Posterior cingulate gyrus (tissue), 11 donors: ENCODE measurements around the gene AAK1.
"Not testable (repeated sequence)": the region's sequence is repeated elsewhere in the genome, so short reads cannot be mapped to it uniquely, and the experiment has no call there.

Experiments used
- DNase-seq, 10 donors: peaks; one replicate each; pipeline versions ENCODE4 v3.0.0 to v3.0.0-alpha.2; 2020 to 2021; ENCODE audit warnings: mixed read lengths in 3 of 10
- intact Hi-C: fragments of 100-400 bp; cut with DNase I; formaldehyde crosslinking; loops from one replicate; pipeline ENCODE4 v1.15.1; 2023

The AAK1 gene

DNA sequence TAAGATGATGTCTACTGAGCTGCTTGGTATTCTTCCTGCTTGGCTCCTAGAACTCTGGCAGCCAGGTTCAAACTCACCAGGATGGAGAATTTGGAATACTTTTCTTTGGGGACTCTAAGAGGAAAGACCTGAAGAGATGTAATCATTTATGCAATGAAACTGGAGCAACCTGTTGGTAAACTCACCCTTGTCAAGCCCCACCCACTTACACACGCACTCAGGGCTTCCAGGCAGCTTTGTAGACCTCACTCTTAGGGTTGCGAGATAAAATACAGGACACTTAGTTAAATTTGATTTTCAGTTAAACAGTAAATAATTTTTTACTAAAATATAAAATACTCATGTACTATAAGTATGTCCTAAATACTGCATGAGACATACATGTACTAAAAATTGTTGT, 19.0 kb upstream of the AAK1 start:
- intact Hi-C loops, DNase-seq: not testable (repeated sequence)

DNA sequence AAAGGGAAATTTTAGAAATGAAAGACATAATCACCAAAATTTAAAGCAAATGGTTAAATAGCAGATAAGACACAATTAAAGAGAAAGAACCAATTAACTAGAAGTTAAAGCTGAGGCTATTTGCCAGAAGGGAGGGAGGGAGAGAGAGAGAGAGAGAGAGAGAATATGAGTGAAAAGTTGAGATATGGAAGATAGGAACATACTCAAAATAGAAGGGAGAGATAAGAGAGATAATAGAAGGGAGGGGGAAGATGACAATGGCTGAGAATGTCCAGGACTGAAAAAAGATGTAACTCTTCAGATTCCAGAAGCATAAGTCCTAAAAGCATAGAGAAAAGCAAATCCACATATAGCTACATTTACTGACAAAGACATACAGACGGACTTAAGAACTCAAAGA, 17.1 kb upstream of the AAK1 start:
- DNase-seq: no peak
- intact Hi-C loops: no loop called here

DNA sequence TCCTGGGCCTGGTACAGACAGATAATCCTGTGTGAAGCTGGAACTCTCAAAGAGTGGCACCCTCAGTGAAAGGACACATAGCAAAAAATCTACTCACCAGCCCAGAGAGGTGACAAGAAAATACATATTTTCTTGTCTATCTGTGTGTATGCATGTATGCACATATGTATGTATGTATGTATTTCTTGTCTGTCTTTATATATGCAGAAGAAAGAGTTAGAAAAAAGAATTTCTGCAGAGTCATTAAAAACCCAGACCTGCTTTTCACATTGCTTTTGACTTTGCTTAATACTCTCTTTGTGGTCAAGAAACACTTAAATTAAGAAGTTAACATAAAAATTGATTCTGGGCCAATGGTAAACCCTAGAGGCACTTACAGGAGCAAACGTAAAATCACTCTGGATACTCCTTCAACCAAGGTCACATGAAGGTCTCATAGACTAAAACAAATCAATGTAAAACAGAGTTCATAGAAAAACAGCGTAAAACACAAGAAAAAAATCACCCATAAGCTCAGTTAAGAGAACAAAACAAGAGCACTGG, 16.5 kb upstream of the AAK1 start:
- DNase-seq: no peak
- intact Hi-C loops: no loop called here

DNA sequence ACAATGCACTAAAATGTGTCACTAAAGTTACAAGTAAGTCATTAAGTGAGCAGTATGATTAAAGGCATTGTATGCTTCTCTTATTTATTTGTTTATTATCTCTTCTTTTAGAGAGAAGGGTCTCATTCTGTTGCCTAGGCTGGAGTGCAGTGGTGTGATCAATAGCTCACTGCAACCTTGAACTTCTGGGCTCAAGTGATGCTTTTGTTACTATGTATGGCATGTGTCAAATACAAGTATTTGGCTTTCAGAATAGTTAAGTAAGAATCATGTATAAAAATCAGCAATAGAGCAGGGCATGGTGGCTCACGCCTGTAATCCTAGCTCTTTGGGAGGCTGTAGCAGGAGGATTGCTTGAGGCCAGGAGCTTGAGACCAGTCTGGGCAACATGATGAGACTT, 15.8 kb upstream of the AAK1 start:
- intact Hi-C loops: no loop called here
- no peak for DNase-seq

DNA sequence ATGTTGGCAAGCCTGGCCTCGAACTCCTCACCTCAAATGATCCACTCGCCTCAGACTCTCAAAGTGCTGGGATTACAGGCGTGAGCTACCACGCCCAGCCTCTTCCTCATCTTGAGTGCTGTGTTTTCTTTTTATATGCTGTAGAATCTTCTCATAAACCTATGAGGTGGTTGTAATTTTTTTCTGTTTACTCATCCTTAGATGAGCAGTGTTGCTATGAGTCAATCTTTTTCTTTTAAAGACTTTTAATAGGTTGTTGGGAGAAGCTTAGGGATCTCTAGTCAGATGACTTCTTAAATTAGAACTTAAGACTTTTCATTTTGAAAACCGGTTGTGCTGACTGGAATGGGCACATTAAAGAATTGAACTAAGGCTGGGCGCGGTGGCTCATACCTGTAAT, 8.7 kb upstream of the AAK1 start:
- DNase-seq: no peak
- intact Hi-C loops: no loop called here

DNA sequence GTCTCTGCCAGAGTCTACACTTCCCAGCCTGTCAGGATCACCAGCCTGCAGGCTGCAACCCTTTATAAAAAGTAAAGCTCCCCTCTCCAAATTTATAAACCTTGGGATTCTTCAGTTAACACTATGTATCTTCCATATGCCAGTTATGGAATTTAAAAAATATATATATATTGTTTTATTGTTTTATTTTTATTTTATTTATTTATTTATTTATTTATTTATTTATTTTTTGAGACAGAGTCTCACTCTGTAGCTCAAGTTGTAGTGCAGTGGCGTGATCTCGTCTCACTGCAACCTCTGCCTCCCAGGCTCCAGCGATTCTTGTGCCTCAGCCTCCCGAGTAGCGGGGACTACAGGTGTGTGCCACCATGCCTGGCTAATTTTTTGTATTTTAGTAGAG, 3.7 kb upstream of the AAK1 start:
- intact Hi-C loops: loop anchor here (10.0 kb wide), 3 partner anchors 68 to 262 kb away; partner anchors contain the start of genes GFPT1 and GMCL1
- not testable (repeated sequence) for DNase-seq

DNA sequence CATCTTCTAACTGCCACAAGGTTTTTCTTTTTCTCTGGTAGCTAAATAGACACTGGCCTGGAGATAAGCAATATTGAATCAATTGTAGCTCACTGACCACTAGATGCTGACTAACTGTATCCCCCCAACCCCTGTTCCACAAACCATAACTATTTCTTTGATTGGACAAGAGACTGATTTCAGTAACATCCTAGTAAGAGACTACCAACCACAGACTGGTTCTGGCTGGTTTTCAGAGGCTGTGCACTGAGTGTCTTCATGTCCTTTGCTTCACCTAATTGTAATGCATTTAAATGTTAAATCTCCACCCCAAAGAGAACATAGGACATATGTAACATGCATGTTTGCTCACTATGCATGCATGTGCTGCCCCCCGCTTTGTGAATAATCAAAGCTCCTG, 3.2 kb upstream of the AAK1 start:
- intact Hi-C loops: loop anchor here (10.0 kb wide), 3 partner anchors 68 to 262 kb away; partner anchors contain the start of genes GFPT1 and GMCL1
- DNase-seq: no peak

DNA sequence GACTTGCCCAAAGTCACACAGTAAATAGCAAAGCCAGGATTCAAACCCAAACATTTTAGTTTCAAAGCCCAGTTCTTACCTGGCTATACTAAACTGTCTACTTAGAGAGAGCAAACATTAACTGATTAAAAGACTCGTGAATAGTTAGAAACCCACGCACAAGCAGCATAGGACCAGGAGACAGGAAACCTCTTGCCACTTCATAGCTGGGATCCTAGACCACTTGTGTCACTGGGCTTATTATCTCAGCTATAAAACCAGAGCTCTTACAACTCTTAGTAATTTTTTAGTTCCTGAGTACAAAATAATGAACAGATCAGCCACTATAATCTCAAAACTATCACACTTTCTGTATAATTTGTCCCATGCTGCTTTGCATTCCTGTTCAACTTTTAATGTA, 2.4 kb upstream of the AAK1 start:
- DNase-seq: no peak
- intact Hi-C loops: loop anchor here (2.0 to 10.0 kb wide), 4 partner anchors 69 to 261 kb away; partner anchors contain the start of genes GFPT1, GMCL1 and NFU1

DNA sequence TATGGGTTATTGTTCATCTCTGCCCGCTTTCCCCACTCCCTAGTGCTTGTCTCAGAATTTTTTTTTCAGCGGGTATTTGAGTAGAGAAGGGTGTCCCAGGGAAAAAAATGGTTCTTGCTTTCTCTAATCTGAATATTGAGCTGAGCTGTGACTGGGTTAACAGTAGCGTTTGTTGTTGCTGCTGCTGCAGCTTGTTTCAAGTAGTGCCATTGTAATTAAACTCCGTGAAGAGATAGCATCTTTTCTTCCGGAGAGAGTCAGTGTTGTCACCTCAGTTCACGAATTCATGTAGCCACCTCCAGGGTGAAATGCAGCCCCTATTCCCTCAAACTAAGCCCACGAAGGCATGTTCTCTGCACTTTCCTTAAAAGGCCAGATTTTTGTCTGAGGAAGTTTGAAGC, 1.5 kb upstream of the AAK1 start:
- no peak for DNase-seq
- intact Hi-C loops: loop anchor here (2.0 to 10.0 kb wide), 4 partner anchors 70 to 260 kb away; partner anchors contain the start of genes GFPT1, GMCL1 and NFU1

DNA sequence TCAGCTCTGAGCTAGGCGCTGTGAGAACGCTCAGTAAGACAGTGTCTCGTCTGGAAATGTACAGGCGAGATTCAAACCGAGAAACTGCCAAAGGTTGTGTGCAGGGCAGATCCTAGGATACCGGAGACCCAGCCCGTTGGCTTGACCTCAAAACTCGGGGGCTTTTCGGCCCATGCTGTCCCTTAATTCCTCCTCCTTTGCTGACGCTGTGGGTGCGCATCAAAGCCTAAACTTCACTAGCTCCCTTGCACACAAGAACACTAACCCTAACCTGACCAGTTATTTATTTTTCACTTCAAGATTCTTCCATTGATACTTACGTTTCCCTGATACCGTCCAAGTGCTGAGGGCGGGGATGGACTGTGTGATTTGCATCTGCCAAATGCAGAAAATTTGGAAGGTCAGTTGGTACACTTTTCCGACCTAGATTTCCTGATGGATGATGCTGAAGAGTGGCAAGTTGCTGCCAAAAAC, 1.0 kb upstream of the AAK1 start:
- DNase-seq: peak in 1 of 10 donors; percentile 12
- intact Hi-C loops: loop anchor here (2.0 to 10.0 kb wide), 4 partner anchors 70 to 260 kb away; partner anchors contain the start of genes GFPT1, GMCL1 and NFU1

DNA sequence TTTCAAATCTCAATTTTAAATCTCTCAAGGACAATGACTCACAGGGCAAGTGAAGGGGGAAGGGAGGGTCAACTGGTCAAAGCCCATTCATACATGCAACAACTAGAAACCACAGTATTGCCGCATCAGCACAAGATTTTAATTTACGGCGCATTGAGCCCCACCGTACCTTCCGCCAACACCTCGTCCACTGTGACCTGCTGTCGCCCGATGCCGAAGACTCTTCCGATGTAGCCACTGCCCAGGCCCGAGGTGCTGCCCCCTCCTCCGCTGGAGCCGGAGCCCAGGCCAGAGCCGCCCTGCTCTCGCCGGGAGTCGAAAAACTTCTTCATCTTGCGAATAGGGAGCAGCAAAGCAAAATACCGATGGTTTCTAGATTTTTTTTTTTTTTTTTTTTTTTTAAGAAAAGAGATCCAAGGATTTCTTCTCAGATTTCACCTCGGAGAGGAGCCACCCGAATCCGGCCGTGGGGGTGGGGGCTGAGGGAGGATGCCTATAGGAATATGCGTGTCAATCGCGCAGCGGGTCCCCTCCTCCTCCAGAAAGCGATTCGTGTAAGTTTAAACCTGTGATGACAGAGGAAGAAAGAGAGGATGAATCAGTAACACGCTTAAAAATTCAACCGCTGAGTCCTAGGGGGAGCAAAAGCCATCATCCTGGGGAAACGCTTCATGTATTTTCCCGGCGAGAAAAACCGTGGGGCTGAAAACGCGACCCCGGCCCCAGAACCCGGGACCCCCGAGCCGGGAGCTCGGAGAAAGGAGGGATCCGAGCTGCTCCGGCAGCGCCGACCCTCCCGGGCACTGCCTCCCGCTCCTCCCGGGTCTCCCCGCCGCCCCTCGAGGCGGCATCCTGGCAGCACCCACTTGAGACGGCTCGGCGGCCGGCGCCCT, 584 bp downstream of the AAK1 start:
- peak; percentile 35 to 93 (median 55) for DNase-seq
- intact Hi-C loops: loop anchor here (10.0 kb wide), 3 partner anchors 72 to 258 kb away; partner anchors contain the start of genes GFPT1 and GMCL1

DNA sequence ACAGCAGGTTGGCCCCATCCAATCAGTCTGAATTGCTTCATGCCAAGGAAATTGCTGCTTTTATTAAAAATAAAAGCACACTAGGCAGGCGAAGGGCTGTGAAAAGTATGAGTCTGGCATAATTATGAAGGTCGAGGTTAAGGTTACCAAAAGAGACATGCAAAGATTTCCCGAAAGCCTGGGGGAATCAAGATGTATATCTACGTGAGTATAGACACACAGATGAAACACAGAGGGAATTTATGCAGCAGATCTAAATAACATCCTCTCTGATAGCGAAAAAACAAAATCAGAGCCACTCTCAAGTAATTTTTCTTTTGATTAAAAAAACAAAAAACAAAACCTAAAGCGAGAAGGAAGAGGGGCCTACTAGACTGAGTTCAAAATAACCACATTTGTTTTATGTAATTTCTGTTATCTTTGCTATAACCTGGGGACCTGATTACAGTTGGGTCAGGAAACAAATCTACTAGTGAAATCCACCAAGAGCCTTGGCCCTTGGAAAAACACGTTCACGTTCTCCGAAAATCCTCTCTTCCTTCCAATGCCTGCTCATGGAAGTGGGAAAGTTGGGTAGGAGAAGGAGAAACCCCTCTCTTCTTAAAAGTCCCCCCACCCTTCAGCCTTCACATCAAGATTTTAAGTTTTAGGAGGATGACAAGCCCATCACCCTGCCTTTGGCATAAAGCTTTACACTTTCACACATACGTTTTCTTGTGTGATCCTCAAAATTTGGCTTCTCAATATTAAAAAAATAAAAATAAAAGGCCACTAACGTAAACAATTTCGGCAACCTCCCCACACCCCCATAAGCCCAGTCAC, 1.4 kb downstream of the AAK1 start:
- no peak for DNase-seq
- intact Hi-C loops: loop anchor here (10.0 kb wide), 3 partner anchors 73 to 257 kb away; partner anchors contain the start of genes GFPT1 and GMCL1

DNA sequence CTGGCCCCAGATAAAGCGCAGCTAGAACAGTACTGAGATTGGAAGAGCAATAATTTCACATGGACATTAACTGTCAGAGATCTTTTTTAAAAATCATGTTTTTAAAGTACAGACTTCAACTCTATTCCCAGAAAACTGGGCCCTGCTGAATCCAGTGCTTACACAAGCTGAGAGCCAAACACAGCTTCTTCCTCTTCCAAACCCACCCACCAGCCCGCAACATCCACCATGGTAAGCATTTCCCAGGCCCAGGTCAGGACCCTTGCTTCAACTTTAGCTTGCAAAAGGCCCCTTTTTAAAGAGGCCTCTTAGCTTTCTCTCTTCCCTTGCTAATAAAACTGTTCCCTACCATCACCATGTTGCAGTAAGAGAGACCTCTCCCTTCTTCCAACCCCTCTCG, 2.1 kb downstream of the AAK1 start:
- DNase-seq: no peak
- intact Hi-C loops: loop anchor here (10.0 kb wide), 3 partner anchors 73 to 257 kb away; partner anchors contain the start of genes GFPT1 and GMCL1

DNA sequence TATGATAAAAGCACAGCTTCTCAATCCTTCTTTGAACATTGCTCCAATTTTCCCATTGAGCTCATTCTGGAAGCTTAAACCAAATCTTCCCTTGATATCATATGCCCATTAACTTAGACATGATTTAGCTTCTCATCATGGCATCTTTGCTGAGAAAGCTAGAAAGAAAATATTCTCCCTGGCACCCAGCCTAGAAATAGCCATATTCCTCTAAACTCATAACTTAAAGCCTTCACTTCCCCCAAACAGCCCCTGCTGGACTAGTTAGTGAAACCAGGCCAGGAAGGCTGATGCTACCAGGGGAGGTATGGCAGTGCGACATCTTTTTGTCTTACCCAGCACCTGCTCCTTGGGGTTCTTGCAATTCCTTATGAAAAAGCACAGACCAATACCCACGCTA, 4.3 kb downstream of the AAK1 start:
- DNase-seq: no peak
- intact Hi-C loops: no loop called here

DNA sequence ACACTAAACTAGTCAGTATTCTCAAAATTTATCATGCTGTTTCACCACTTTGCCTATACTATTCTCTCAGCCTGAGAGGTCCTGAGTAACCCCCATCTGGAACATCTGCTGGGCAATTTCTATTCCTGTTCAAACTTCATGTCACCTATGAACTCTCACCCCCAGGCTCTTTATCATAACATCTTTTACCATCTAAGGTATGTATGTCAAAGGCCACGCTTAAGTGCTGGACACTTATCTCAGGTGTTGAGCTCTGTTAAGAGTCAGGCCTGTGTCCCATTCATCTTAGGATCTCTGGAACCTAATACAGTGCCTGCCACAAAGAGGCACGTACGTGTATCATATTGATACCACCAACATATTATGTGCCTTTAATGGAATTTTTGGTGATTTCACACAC, 4.9 kb downstream of the AAK1 start:
- intact Hi-C loops: no loop called here
- DNase-seq: no peak

DNA sequence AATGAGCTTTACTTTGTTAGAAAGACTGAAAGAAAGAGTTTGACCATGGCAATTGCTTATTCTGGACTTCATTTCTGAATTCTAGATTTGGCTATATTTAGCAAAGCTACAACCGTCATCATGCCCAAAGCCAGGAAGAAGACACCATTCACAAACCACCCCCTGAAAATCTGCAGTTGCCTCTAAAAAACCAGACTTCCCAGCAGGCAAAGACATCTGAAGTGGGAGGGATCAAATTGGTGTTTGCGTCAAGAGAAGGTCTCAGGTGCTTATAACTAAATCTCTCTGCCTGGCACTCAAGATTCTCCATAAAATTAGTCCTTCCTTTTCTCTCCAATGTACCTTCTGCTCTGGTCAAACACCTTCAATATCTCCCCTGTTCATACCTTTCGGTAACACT, 5.6 kb downstream of the AAK1 start:
- no peak for DNase-seq
- intact Hi-C loops: no loop called here

DNA sequence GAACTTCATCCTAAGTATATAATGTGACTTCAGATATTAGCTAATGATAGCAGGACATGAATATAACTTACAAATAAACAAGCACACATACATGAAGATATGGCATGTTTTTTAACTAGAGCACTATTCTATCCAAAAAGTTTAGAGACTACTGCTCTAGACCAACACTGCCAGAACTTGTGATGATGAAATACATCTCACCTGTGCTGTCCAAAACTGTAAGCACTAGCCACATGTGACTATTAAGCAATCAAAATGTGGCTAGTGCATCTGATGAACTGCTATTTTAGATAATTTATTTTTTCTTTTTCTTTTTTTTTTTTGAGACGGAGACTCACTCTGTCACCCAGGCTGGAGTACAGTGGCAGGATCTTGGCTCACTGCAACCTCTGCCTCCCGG, 7.1 kb downstream of the AAK1 start:
- intact Hi-C loops: no loop called here
- DNase-seq: no peak

DNA sequence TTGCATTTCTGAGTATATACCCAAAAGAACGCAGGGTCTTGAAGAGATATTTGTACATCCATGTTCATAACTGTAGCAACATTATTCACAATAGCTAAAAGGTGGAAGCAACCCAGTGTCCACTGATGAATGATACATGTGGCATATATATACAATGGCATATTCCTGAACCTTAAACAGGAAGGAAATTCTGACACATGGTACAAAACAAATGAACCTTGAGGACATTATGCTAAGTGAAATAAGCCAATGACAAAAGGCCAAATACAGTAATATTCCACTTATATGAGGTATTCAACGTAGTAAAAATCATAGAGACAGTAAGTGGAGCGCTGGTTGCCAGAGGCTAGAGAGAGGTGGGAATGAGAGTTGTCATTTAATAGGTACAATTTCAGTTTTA, 8.1 kb downstream of the AAK1 start:
- DNase-seq: no peak
- intact Hi-C loops: no loop called here

DNA sequence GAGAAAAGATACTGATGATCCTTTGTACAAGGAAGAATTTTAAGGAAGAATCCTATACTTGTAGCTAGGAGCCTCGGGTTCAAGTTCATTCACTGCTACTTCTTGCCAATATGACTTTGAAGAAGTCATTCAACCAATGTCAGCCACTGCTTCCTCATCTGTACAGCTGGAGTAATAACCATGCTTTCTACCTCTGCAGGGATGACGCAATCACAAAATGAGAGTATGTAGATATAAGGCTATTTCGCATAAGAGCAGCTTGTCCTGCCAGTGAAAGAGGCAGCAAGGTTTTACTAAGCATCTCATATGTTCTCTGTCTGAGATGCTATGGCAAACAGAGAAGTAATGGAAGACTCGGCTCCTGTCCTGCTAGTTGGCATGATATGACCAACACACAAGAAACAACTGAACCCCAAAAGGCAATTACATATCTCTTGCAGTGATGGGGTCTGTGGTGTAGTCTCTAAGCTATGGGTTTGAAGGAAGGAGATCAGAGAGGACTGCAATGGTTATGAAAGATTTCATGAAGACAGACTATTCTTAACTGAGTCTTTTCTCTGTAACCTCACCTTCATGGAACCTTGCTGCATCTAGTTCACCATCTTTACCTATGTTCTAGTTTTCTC, 9.2 kb downstream of the AAK1 start:
- intact Hi-C loops: no loop called here

DNA sequence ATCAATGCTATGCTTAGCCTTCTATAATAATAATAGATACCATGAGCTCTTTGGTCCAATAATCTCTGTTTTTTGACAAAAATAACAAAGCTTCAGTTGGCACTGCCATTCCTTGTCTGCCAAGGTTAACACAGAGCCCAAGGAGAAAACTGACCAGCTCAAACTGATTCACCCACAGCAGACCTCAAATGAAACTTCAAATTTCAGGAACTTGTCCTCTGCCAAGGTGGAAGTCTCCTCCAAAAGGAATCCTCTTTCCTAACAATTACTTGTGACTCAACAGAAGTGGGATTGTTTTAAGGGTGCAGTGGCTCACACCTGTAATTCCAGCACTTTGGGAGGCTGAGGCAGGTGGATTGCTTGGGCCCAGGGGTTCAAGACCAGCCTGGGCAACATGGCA, 12.1 kb downstream of the AAK1 start:
- no peak for DNase-seq
- intact Hi-C loops: no loop called here

More for the DNA sequence above, 9.2 kb downstream of the AAK1 start:
- no peak for DNase-seq
